IPS-20b (cell line): Measurements from ENCODE around the gene WDCP.
A peak's percentile ranks its signal among the peaks of the same experiment; 100 is the strongest.
"Not testable (repeated sequence)": the region's sequence is repeated elsewhere in the genome, so short reads cannot be mapped to it uniquely, and the experiment has no call there.

ENCODE experiments used
- H3K27ac ChIP-seq: one replicate; pipeline ENCODE4 v1.5.1; 2013; ENCODE audit warnings: low read length
- H3K27me3 ChIP-seq: 2 replicates; pipeline ENCODE4 v1.6.1; 2013; ENCODE audit warnings: mild to moderate bottlenecking, low read length, inconsistent platforms; ENCODE audit not compliant: insufficient read depth
- H3K36me3 ChIP-seq: 2 replicates; pipeline ENCODE4 v1.6.1; 2013; ENCODE audit warnings: low read depth, mild to moderate bottlenecking, inconsistent platforms, low read length, moderate library complexity; ENCODE audit not compliant: insufficient read depth
- H3K4me1 ChIP-seq: 2 replicates; pipeline ENCODE4 v1.6.1; 2013; ENCODE audit warnings: mild to moderate bottlenecking, control low read depth, inconsistent platforms, low read length, moderate library complexity; ENCODE audit not compliant: insufficient read depth
- H3K4me3 ChIP-seq: 2 replicates; pipeline ENCODE4 v1.5.1; 2013; ENCODE audit warnings: mild to moderate bottlenecking, low read length, inconsistent platforms
- H3K9ac ChIP-seq: 2 replicates; pipeline ENCODE4 v1.6.1; 2013; ENCODE audit warnings: low read depth, mild to moderate bottlenecking, inconsistent platforms, low read length, moderate library complexity
- H3K9me3 ChIP-seq: 2 replicates; pipeline ENCODE4 v1.6.1; 2013; ENCODE audit warnings: mild to moderate bottlenecking, low read depth, low read length, inconsistent platforms; ENCODE audit not compliant: insufficient read depth

The WDCP gene

GRCh38 chr2:24046930-24047702, at the start of gene WDCP:
TSS of gene WDCP (minus strand) at chr2:24047391. CDS start at chr2:24039494, 7,897 bp downstream.
- Histone ChIP-seq H3K4me3 (peak within 1 kb of the TSS; percentile 97), H3K9ac (peak within 1 kb of the TSS; percentile 82), H3K27me3 (peaks cover 5% of the 10 kb centered on the region; the same call in 1 of the 2 replicates), H3K4me1 (peaks cover 14% of the 10 kb centered on the region; the same call in 1 of the 2 replicates), H3K27ac (peak within 1 kb of the TSS; percentile 2), H3K36me3 (no peaks in the 10 kb centered on the region), H3K9me3 (no peaks in the 10 kb centered on the region)

- H3K9me3 ChIP-seq, H3K36me3 ChIP-seq, H3K27ac ChIP-seq, H3K4me1 ChIP-seq, H3K27me3 ChIP-seq: not testable (repeated sequence)
- H3K4me3 ChIP-seq = peak overlapping the region; percentile 39; the same call in 1 of the 2 replicates
- H3K9ac ChIP-seq = 0 out of 2 replicates have a peak overlapping the region, but pooled peaks have one; percentile 37
These were observed 48.0 kb upstream of the WDCP start for GRCh38 chr2:24095171-24095677.

GRCh38 chr2:24093270-24093669, 46.1 kb upstream of the WDCP start:
- not testable (repeated sequence) for H3K9ac ChIP-seq, H3K27ac ChIP-seq, H3K4me1 ChIP-seq, H3K4me3 ChIP-seq, H3K27me3 ChIP-seq, H3K9me3 ChIP-seq, H3K36me3 ChIP-seq

- Histone ChIP-seq H3K9ac (no peak overlapping the region), H3K27me3 (no peaks in the 10 kb centered on the region), H3K4me1 (0 out of 2 replicates have a peak, but pooled peaks cover 4% of the 10 kb centered on the region), H3K27ac (no peak overlapping the region), H3K4me3 (no peak overlapping the region), H3K9me3 (no peaks in the 10 kb centered on the region), H3K36me3 (no peaks in the 10 kb centered on the region)
These were observed 41.7 kb upstream of the WDCP start for GRCh38 chr2:24088821-24089359.

- Histone ChIP-seq H3K27me3 (no peaks in the 10 kb centered on the region), H3K4me1 (0 out of 2 replicates have a peak, but pooled peaks cover 4% of the 10 kb centered on the region), H3K36me3 (peaks cover 10% of the 10 kb centered on the region; the same call in 1 of the 2 replicates), H3K27ac (no peak overlapping the region), H3K4me3 (no peak overlapping the region), H3K9ac (no peak overlapping the region), H3K9me3 (no peaks in the 10 kb centered on the region)
These were observed 39.8 kb upstream of the WDCP start for GRCh38 chr2:24087032-24087431.

- no peaks in the 10 kb centered on the region for H3K27me3 ChIP-seq
These were observed 39.0 kb upstream of the WDCP start for GRCh38 chr2:24086241-24086640.

GRCh38 chr2:24085200-24085489, 38.0 kb upstream of the WDCP start:
- no peaks in the 10 kb centered on the region for H3K27me3 ChIP-seq
- peak overlapping the region; percentile 94 for H3K4me3 ChIP-seq
- H3K36me3 ChIP-seq = peaks cover 25% of the 10 kb centered on the region
- H3K4me1 ChIP-seq = 0 out of 2 replicates have a peak, but pooled peaks cover 4% of the 10 kb centered on the region
- H3K27ac ChIP-seq = peak overlapping the region; percentile 80
- H3K9me3 ChIP-seq = no peaks in the 10 kb centered on the region
- peak overlapping the region; percentile 93 for H3K9ac ChIP-seq

More at GRCh38 chr2:24086241-24086640, 39.0 kb upstream of the WDCP start:
- Histone ChIP-seq H3K36me3 (peaks cover 16% of the 10 kb centered on the region; the same call in 1 of the 2 replicates), H3K9ac (no peak overlapping the region), H3K27ac (no peak overlapping the region), H3K4me1 (0 out of 2 replicates have a peak, but pooled peaks cover 4% of the 10 kb centered on the region), H3K4me3 (no peak overlapping the region), H3K9me3 (no peaks in the 10 kb centered on the region)

GRCh38 chr2:24084386-24085199, 37.4 kb upstream of the WDCP start, which contains the start of gene TP53I3:
TSS of gene TP53I3 (minus strand) at chr2:24084834. CDS start at chr2:24084326, 508 bp downstream.
- peak within 1 kb of the TSS; percentile 93 for H3K9ac ChIP-seq
- H3K4me3 ChIP-seq = peak within 1 kb of the TSS; percentile 94
- H3K36me3 ChIP-seq = peaks cover 28% of the 10 kb centered on the region
- H3K9me3 ChIP-seq = no peaks in the 10 kb centered on the region
- no peaks in the 10 kb centered on the region for H3K27me3 ChIP-seq
- 0 out of 2 replicates have a peak, but pooled peaks cover 4% of the 10 kb centered on the region for H3K4me1 ChIP-seq
- H3K27ac ChIP-seq = peak within 1 kb of the TSS; percentile 80

- H3K4me1 ChIP-seq = 0 out of 2 replicates have a peak, but pooled peaks cover 4% of the 10 kb centered on the region
- H3K27ac ChIP-seq = peak overlapping the region; percentile 75
- H3K9ac ChIP-seq = peak overlapping the region; percentile 93
- H3K36me3 ChIP-seq = peaks cover 36% of the 10 kb centered on the region
- no peaks in the 10 kb centered on the region for H3K27me3 ChIP-seq
- H3K9me3 ChIP-seq = no peaks in the 10 kb centered on the region
- peak overlapping the region; percentile 94 for H3K4me3 ChIP-seq
These were observed 36.6 kb upstream of the WDCP start for GRCh38 chr2:24083567-24084385.

GRCh38 chr2:24082787-24083566, 35.8 kb upstream of the WDCP start:
- Histone ChIP-seq H3K36me3 (peaks cover 39% of the 10 kb centered on the region), H3K4me3 (peak overlapping the region; percentile 94), H3K27me3 (no peaks in the 10 kb centered on the region), H3K9ac (peak overlapping the region; percentile 93), H3K4me1 (0 out of 2 replicates have a peak, but pooled peaks cover 4% of the 10 kb centered on the region), H3K27ac (peak overlapping the region; percentile 75), H3K9me3 (no peaks in the 10 kb centered on the region)
